Upper lobe of left lung (tissue), 6 donors: Measurements from ENCODE around the gene PPM1E. TPM values are rescaled to one million over a fixed set of nuclear protein-coding genes. Genes with fewer than 3 reads are reported as not detected.

Source experiments
- ATAC-seq, 2 donors: fragments of 200-7000 bp; cut with Tn5 transposase; one replicate each; pipeline ENCODE4 v1.9.1; 2022; ENCODE audit warnings: mild to moderate bottlenecking in 2 of 2, moderate library complexity in 2 of 2; ENCODE audit not compliant: low FRiP score in 2 of 2
- DNase-seq, 2 donors: peaks; one replicate each; pipeline ENCODE4 v3.0.0-alpha.2; 2019 to 2020
- H3K27ac ChIP-seq, 4 donors: fragments of 200-600 bp; sonication (generic); one replicate each; pipeline ENCODE4 v1.5.1; 2016 to 2019
- H3K27me3 ChIP-seq, 4 donors: fragments of 200-600 bp; sonication (generic); one replicate each; pipeline ENCODE4 v1.5.1; 2017 to 2019
- H3K36me3 ChIP-seq, 4 donors: fragments of 200-600 bp; sonication (generic); one replicate each; pipeline ENCODE4 v1.5.1; 2016 to 2019
- H3K4me1 ChIP-seq, 4 donors: fragments of 200-600 bp; sonication (generic); one replicate each; pipeline ENCODE4 v1.5.1; 2018 to 2019
- H3K4me3 ChIP-seq, 4 donors: fragments of 200-600 bp; sonication (generic); one replicate each; pipeline ENCODE4 v1.5.1; 2017 to 2019; ENCODE audit warnings: mild to moderate bottlenecking in 2 of 4, moderate library complexity in 1 of 4
- H3K9me3 ChIP-seq, 4 donors: fragments of 200-600 bp; sonication (generic); one replicate each; pipeline ENCODE4 v1.5.1; 2018 to 2019
- CTCF ChIP-seq, 6 experiments: fragments of 450-650 bp in 4 of 6; fragments of 200-600 bp in 2 of 6; sonication (generic) in 2 of 6; IDR thresholded peaks; one replicate each; pipeline ENCODE4 v1.5.1; 2016 to 2019; ENCODE audit warnings: antibody characterized with exemption in 6 of 6
- EP300 ChIP-seq, 4 donors: sonication (generic); formaldehyde crosslinking; IDR thresholded peaks; one replicate each; pipeline ENCODE4 v1.5.1; 2017; ENCODE audit warnings: antibody characterized with exemption in 4 of 4, control low read depth in 2 of 4
- POLR2A ChIP-seq, 4 donors: fragments of 450-650 bp; IDR thresholded peaks; one replicate each; pipeline ENCODE4 v1.5.1; 2016 to 2017; ENCODE audit warnings: antibody characterized with exemption in 4 of 4, mild to moderate bottlenecking in 2 of 4
- POLR2AphosphoS5 ChIP-seq, 2 donors: sonication (generic); formaldehyde crosslinking; IDR thresholded peaks; one replicate each; pipeline ENCODE4 v1.5.1; 2017; ENCODE audit warnings: antibody characterized with exemption in 2 of 2
- WGBS, 2 donors: methylation state at CpG; one replicate each; pipeline ENCODE4 v1.1.5; 2017 to 2018; 5-methylcytosine and 5-hydroxymethylcytosine counted together
- total RNA-seq, 6 donors: library from RNA; depleted of rRNA in 4 of 6; stranded (reverse); fragments of >200 nt in 4 of 6; gene quantifications; one replicate each; pipeline versions ENCODE4 v1.1.0 to v1.2.1, GENCODE V29; 2016 to 2021
- donor health status: DM: no; HTN: no; CAD: no; lungs with moderate emphysema.
- donor health status: DM: no; HTN: yes; CAD: no; lungs with severe emphysema.

PPM1E gene
- total RNA-seq, 6 donors from 2014 or later = under 0.01 to 0.76 (median 0.18) TPM

- Histone ChIP-seq H3K4me1 (no peaks in the 10 kb centered on the region), H3K27me3 (no peaks in the 10 kb centered on the region), H3K27ac (no peak overlapping the region), H3K4me3 (no peak overlapping the region), H3K9me3 (no peaks in the 10 kb centered on the region), H3K36me3 (no peaks in the 10 kb centered on the region)
- ATAC-seq (no peak), DNase-seq (no peak)
- TF ChIP-seq CTCF (IDR thresholded peaks at IDR 0.05) = no peak
These were observed 163.2 kb downstream of the PPM1E start for GRCh38 chr17:58918884-58919283.

GRCh38 chr17:58920773-58921172 is 165.1 kb downstream of the PPM1E start:
- no peak for TF ChIP-seq CTCF (IDR thresholded peaks at IDR 0.05)
- TF ChIP-seq EP300 (IDR thresholded peaks at IDR 0.05) = no peak
- TF ChIP-seq POLR2AphosphoS5 (IDR thresholded peaks at IDR 0.05) = no peak
- no peak for TF ChIP-seq POLR2A (IDR thresholded peaks at IDR 0.05)
- Histone ChIP-seq H3K9me3 (no peaks in the 10 kb centered on the region), H3K36me3 (no peaks in the 10 kb centered on the region)

GRCh38 chr17:58932956-58933355 is 177.3 kb downstream of the PPM1E start:
- DNase-seq = no peak
- 67 to 75% methylated on average over 3 of the region's 3 CpGs for WGBS, 2 donors
- Histone ChIP-seq H3K4me1 (no peaks in the 10 kb centered on the region), H3K36me3 (no peaks in the 10 kb centered on the region), H3K27me3 (no peaks in the 10 kb centered on the region), H3K4me3 (no peak overlapping the region), H3K27ac (no peak overlapping the region), H3K9me3 (no peaks in the 10 kb centered on the region)
- no peak for TF ChIP-seq CTCF (IDR thresholded peaks at IDR 0.05)
- TF ChIP-seq POLR2AphosphoS5 (IDR thresholded peaks at IDR 0.05) = no peak
- TF ChIP-seq POLR2A (IDR thresholded peaks at IDR 0.05) = no peak
- no peak for TF ChIP-seq EP300 (IDR thresholded peaks at IDR 0.05)
- no peak for ATAC-seq

More at GRCh38 chr17:58920773-58921172, 165.1 kb downstream of the PPM1E start:
- no peak for DNase-seq
- Histone ChIP-seq H3K4me1 (no peaks in the 10 kb centered on the region), H3K27ac (no peak overlapping the region), H3K4me3 (no peak overlapping the region), H3K27me3 (no peaks in the 10 kb centered on the region)
- ATAC-seq = no peak

- no peak for ATAC-seq
- no peaks in the 10 kb centered on the region for H3K36me3 ChIP-seq
- no peak overlapping the region for H3K4me3 ChIP-seq
- H3K27me3 ChIP-seq = no peaks in the 10 kb centered on the region
- WGBS, 2 donors = 34 to 42% methylated on average over 3 of the region's 3 CpGs
- H3K9me3 ChIP-seq = no peaks in the 10 kb centered on the region
- no peak for DNase-seq
- no peaks in the 10 kb centered on the region for H3K4me1 ChIP-seq
- TF ChIP-seq POLR2AphosphoS5 (IDR thresholded peaks at IDR 0.05) (no peak), POLR2A (IDR thresholded peaks at IDR 0.05) (no peak), EP300 (IDR thresholded peaks at IDR 0.05) (no peak), CTCF (IDR thresholded peaks at IDR 0.05) (no peak)
- no peak overlapping the region for H3K27ac ChIP-seq
These were observed 180.6 kb downstream of the PPM1E start for GRCh38 chr17:58936295-58936694.

GRCh38 chr17:58944166-58944565 is 188.5 kb downstream of the PPM1E start:
- Histone ChIP-seq H3K9me3 (peaks cover 0 to 4% (median 0%) of the 10 kb centered on the region in 4 donors), H3K27me3 (no peaks in the 10 kb centered on the region), H3K27ac (no peak overlapping the region), H3K4me1 (no peaks in the 10 kb centered on the region), H3K36me3 (no peaks in the 10 kb centered on the region), H3K4me3 (no peak overlapping the region)
- WGBS, 2 donors = 87% methylated on average over 2 of the region's 2 CpGs
- no peak for DNase-seq
- no peak for ATAC-seq
- TF ChIP-seq EP300 (IDR thresholded peaks at IDR 0.05) (no peak), POLR2A (IDR thresholded peaks at IDR 0.05) (no peak), POLR2AphosphoS5 (IDR thresholded peaks at IDR 0.05) (no peak), CTCF (IDR thresholded peaks at IDR 0.05) (no peak)
